GM20431 (cell line): ENCODE results near the gene BMI1.

Experiments used
- in situ Hi-C: fragments of 300-500 bp; cut with MseI, MboI; formaldehyde crosslinking; loops from one replicate; pipeline ENCODE4 v1.15.0; 2020; ENCODE audit warnings: low sequenced_read_pairs; ENCODE audit not compliant: unreplicated experiment

BMI1 gene

GRCh38 chr10:22365233-22365632 lies 44.3 kb downstream of the BMI1 start:
- in situ Hi-C loops = no loop called here

- in situ Hi-C loops = no loop called here
Observed at GRCh38 chr10:22365644-22366434, 44.9 kb downstream of the BMI1 start.

- in situ Hi-C loops = no loop called here
Observed at GRCh38 chr10:22366435-22366703, 45.5 kb downstream of the BMI1 start.

GRCh38 chr10:22366771-22367170 lies 45.9 kb downstream of the BMI1 start:
- in situ Hi-C loops = no loop called here

GRCh38 chr10:22367471-22367870 lies 46.6 kb downstream of the BMI1 start:
- in situ Hi-C loops = no loop called here

GRCh38 chr10:22368402-22368801 lies 47.5 kb downstream of the BMI1 start:
- in situ Hi-C loops = no loop called here

GRCh38 chr10:22368981-22369380 lies 48.1 kb downstream of the BMI1 start:
- in situ Hi-C loops = no loop called here

- in situ Hi-C loops = no loop called here
Observed at GRCh38 chr10:22369434-22370072, 48.7 kb downstream of the BMI1 start.

- in situ Hi-C loops = no loop called here
Observed at GRCh38 chr10:22370320-22370719, 49.4 kb downstream of the BMI1 start.

GRCh38 chr10:22372298-22372697 lies 51.4 kb downstream of the BMI1 start:
- in situ Hi-C loops = no loop called here

GRCh38 chr10:22372917-22373316 lies 52.0 kb downstream of the BMI1 start:
- in situ Hi-C loops = no loop called here

GRCh38 chr10:22374489-22375126 lies 53.7 kb downstream of the BMI1 start:
- in situ Hi-C loops = no loop called here

- in situ Hi-C loops = no loop called here
Observed at GRCh38 chr10:22379059-22379458, 58.2 kb downstream of the BMI1 start.
